ENCODE results near the gene RAI2. TPM values are rescaled to one million over a fixed set of nuclear protein-coding genes. Genes with fewer than 3 reads are reported as not detected.

Gene RAI2
- total and polyA plus RNA-seq, 2 experiments from 2014 or later, result 0.83 to 0.99 TPM

GRCh38 chrX:17831255-17831654 lies 29.8 kb downstream of the RAI2 start (continued):
- TF ChIP-seq, protein P1, sequence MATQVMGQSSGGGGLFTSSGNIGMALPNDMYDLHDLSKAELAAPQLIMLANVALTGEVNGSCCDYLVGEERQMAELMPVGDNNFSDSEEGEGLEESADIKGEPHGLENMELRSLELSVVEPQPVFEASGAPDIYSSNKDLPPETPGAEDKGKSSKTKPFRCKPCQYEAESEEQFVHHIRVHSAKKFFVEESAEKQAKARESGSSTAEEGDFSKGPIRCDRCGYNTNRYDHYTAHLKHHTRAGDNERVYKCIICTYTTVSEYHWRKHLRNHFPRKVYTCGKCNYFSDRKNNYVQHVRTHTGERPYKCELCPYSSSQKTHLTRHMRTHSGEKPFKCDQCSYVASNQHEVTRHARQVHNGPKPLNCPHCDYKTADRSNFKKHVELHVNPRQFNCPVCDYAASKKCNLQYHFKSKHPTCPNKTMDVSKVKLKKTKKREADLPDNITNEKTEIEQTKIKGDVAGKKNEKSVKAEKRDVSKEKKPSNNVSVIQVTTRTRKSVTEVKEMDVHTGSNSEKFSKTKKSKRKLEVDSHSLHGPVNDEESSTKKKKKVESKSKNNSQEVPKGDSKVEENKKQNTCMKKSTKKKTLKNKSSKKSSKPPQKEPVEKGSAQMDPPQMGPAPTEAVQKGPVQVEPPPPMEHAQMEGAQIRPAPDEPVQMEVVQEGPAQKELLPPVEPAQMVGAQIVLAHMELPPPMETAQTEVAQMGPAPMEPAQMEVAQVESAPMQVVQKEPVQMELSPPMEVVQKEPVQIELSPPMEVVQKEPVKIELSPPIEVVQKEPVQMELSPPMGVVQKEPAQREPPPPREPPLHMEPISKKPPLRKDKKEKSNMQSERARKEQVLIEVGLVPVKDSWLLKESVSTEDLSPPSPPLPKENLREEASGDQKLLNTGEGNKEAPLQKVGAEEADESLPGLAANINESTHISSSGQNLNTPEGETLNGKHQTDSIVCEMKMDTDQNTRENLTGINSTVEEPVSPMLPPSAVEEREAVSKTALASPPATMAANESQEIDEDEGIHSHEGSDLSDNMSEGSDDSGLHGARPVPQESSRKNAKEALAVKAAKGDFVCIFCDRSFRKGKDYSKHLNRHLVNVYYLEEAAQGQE (IDR thresholded peaks at IDR 0.05; ENCODE audit: unreplicated experiment), result no peak
- TF ChIP-seq EZH2 (IDR thresholded peaks at IDR 0.05; ENCODE audit: low read depth, unreplicated experiment) (no peak), EZH2phosphoT487 (IDR thresholded peaks at IDR 0.05; ENCODE audit: unreplicated experiment) (no peak)

DNA sequence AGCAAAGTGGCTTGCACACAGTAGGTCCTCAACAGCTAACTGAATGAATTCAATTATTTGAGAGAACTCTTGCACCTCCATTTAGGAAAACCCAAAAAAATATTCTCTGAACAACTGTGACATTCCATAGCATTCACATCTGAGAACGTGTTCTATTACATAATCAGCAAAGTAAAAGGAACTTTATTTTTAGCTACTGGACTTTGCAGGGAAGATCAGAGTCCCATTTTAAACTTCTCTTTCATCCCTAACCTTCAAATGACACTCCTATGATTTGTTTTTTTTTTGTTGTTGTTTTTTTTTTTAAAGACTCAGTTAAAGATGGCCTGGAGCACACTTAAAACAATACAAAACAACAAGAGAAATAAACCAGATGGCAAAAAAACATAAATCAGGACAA lies 30.9 kb downstream of the RAI2 start:
- Histone ChIP-seq H2AFZ (no peak overlapping the region), H3K79me2 (replicated peaks; ENCODE audit: insufficient read depth) (no peaks in the 10 kb centered on the region), H3K4me3 (no peak overlapping the region), H3K9me2 (ENCODE audit: insufficient read depth) (no peaks in the 10 kb centered on the region), H3F3A (replicated peaks; ENCODE audit: low read depth) (no peaks in the 10 kb centered on the region), H3K36me3 (ENCODE audit: insufficient read depth) (no peaks in the 10 kb centered on the region), H3K27me3 (ENCODE audit: insufficient read depth) (no peaks in the 10 kb centered on the region), H3K4me2 (no peak overlapping the region), H4K20me1 (replicated peaks; ENCODE audit: insufficient read depth) (no peaks in the 10 kb centered on the region), H3K4me1 (ENCODE audit: insufficient read depth) (peaks cover 3% of the 10 kb centered on the region; the same call in 1 of the 2 replicates), H3K27ac (ENCODE audit: low read depth) (no peak overlapping the region)
- Mint-ChIP-seq H3K4me1 (peaks cover 15% of the 10 kb centered on the region), H3K9me3 (peaks cover 4% of the 10 kb centered on the region; the same call in 1 of the 3 replicates), H3K27me3 (ENCODE audit: insufficient read depth, low read depth, poor library complexity) (peaks cover 7% of the 10 kb centered on the region), H3K36me3 (ENCODE audit: low read depth) (no peaks in the 10 kb centered on the region), H3K27ac (no peak overlapping the region), H3K4me3 (no peak overlapping the region)
- DNase-seq (ENCODE audit: low spot score) (no peak), ATAC-seq (no peak)
- TF ChIP-seq ZNF331 (CRISPR knock-in tag; IDR thresholded peaks at IDR 0.05; ENCODE audit: low read depth), result no peak
- TF ChIP-seq, protein P1 (IDR thresholded peaks at IDR 0.05; ENCODE audit: unreplicated experiment), result no peak
- TF ChIP-seq, protein P2, sequence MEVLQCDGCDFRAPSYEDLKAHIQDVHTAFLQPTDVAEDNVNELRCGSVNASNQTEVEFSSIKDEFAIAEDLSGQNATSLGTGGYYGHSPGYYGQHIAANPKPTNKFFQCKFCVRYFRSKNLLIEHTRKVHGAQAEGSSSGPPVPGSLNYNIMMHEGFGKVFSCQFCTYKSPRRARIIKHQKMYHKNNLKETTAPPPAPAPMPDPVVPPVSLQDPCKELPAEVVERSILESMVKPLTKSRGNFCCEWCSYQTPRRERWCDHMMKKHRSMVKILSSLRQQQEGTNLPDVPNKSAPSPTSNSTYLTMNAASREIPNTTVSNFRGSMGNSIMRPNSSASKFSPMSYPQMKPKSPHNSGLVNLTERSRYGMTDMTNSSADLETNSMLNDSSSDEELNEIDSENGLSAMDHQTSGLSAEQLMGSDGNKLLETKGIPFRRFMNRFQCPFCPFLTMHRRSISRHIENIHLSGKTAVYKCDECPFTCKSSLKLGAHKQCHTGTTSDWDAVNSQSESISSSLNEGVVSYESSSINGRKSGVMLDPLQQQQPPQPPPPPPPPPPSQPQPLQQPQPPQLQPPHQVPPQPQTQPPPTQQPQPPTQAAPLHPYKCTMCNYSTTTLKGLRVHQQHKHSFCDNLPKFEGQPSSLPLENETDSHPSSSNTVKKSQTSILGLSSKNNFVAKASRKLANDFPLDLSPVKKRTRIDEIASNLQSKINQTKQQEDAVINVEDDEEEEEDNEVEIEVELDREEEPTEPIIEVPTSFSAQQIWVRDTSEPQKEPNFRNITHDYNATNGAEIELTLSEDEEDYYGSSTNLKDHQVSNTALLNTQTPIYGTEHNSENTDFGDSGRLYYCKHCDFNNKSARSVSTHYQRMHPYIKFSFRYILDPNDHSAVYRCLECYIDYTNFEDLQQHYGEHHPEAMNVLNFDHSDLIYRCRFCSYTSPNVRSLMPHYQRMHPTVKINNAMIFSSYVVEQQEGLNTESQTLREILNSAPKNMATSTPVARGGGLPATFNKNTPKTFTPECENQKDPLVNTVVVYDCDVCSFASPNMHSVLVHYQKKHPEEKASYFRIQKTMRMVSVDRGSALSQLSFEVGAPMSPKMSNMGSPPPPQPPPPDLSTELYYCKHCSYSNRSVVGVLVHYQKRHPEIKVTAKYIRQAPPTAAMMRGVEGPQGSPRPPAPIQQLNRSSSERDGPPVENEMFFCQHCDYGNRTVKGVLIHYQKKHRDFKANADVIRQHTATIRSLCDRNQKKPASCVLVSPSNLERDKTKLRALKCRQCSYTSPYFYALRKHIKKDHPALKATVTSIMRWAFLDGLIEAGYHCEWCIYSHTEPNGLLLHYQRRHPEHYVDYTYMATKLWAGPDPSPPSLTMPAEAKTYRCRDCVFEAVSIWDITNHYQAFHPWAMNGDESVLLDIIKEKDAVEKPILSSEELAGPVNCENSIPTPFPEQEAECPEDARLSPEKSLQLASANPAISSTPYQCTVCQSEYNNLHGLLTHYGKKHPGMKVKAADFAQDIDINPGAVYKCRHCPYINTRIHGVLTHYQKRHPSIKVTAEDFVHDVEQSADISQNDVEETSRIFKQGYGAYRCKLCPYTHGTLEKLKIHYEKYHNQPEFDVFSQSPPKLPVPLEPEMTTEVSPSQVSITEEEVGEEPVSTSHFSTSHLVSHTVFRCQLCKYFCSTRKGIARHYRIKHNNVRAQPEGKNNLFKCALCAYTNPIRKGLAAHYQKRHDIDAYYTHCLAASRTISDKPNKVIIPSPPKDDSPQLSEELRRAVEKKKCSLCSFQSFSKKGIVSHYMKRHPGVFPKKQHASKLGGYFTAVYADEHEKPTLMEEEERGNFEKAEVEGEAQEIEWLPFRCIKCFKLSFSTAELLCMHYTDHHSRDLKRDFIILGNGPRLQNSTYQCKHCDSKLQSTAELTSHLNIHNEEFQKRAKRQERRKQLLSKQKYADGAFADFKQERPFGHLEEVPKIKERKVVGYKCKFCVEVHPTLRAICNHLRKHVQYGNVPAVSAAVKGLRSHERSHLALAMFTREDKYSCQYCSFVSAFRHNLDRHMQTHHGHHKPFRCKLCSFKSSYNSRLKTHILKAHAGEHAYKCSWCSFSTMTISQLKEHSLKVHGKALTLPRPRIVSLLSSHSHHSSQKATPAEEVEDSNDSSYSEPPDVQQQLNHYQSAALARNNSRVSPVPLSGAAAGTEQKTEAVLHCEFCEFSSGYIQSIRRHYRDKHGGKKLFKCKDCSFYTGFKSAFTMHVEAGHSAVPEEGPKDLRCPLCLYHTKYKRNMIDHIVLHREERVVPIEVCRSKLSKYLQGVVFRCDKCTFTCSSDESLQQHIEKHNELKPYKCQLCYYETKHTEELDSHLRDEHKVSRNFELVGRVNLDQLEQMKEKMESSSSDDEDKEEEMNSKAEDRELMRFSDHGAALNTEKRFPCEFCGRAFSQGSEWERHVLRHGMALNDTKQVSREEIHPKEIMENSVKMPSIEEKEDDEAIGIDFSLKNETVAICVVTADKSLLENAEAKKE (CRISPR knock-in tag; IDR thresholded peaks at IDR 0.05), result no peak
- TF ChIP-seq STAT1 (IDR thresholded peaks at IDR 0.05; ENCODE audit: unreplicated experiment), result no peak
- TF ChIP-seq, protein P3, sequence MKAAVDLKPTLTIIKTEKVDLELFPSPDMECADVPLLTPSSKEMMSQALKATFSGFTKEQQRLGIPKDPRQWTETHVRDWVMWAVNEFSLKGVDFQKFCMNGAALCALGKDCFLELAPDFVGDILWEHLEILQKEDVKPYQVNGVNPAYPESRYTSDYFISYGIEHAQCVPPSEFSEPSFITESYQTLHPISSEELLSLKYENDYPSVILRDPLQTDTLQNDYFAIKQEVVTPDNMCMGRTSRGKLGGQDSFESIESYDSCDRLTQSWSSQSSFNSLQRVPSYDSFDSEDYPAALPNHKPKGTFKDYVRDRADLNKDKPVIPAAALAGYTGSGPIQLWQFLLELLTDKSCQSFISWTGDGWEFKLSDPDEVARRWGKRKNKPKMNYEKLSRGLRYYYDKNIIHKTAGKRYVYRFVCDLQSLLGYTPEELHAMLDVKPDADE (IDR thresholded peaks at IDR 0.05), result no peak
- TF ChIP-seq EZH2phosphoT487 (IDR thresholded peaks at IDR 0.05; ENCODE audit: unreplicated experiment), result no peak
- TF ChIP-seq ZNF114 (CRISPR knock-in tag; IDR thresholded peaks at IDR 0.05), result no peak
- TF ChIP-seq CREB1 (CRISPR knock-in tag; IDR thresholded peaks at IDR 0.05; ENCODE audit: low read depth), result no peak
- TF ChIP-seq JUNB (IDR thresholded peaks at IDR 0.05; ENCODE audit: unreplicated experiment), result no peak
